GM18498 (cell line): ENCODE measurements around the gene SIVA1.
"Not testable (repeated sequence)": the region's sequence is repeated elsewhere in the genome, so short reads cannot be mapped to it uniquely, and the experiment has no call there.

Source experiments
- ATAC-seq: cut with Tn5 transposase; IDR thresholded peaks from one replicate; pipeline ENCODE4 v1.9.1; 2021; ENCODE audit warnings: mild to moderate bottlenecking, moderate library complexity; ENCODE audit not compliant: unreplicated experiment

Gene SIVA1

DNA sequence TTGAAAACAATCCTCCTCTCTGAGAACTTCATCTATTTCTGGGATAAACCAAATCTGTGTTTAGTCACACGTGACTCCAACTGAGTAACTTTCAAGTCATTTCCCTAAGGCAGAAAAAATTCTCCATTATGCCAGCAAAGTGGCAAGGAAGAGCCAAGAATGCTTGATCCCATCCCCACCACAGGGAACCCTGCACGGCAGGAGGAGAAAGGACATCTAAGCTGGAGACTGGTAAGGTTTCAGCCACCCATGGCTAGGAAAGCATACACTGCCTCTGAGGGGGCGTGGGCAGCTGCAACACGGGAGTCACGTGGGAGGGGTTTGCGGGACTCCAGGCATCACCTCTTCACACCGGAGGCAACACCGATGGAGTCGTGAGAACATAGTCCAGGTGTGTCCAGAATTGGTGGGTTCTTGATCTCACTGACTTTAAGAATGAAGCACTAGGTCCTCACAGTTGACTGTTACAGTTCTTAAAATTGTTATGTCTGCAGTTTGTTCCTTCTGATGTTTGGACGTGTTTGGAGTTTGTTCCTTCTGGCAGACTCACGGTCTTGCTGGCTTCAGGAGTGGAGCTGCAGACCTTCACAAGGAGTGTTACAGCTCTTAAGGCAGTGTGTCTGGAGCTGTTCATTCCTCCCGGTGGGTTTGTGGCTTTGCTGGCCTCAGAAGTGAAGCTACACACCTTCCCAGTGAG lies 2.7 kb upstream of the SIVA1 start:
- ATAC-seq, result no peak

DNA sequence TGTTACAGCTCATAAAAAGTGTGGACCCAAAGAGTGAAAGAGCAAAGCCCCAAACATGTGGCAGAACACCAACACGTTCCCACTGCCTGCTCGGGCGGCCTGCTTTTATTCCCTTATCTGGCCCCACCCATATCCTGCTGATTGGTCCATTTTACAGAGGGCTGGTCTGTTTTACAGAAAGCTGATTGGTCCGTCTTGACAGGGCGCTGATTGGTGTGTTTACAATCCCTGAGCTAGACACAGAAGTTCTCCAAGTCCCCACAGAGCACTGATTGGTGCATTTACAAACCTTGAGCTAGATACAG lies 2.2 kb upstream of the SIVA1 start:
- not testable (repeated sequence) for ATAC-seq

DNA sequence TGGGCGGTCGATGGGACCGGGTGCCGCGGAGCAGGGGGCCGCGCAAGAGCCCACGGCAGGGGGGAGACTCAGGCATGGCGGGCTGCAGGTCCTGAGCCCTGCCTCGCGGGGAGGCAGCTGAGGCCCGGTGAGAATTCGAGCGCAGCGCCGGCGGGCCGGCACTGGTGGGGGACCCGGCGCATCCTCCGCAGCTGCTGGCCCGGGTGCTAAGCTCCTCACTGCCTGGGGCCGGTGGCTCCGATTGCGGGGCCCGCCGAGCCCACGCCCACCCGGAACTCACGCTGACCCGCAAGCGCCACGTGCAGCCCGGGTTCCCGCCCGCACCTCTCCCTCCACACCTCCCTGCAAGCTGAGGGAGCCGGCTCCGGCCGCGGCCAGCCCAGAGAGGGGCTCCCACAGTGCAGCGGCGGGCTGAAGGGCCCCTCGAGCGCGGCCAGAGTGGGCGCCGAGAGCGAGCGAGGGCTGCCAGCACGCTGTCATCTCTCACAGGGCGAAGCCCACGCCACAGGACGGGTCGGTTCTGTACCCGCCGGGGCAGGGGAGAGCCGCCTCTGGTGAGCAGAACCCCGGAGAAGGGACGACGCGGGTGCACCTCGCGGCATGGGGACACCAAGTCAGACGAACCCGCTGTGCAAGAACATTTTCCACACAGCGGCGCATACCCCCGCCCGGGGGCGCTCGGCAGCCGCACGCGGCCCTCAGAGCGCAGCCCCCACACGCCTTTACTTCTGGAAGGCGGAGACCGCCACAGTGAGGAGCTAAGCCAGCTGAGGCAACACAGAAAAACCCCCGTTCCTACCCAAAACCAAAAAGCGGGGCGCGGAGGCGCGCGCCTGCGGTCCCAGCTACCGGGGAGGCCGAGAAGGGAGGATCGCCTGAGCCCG lies 1.2 kb upstream of the SIVA1 start:
- no peak for ATAC-seq

DNA sequence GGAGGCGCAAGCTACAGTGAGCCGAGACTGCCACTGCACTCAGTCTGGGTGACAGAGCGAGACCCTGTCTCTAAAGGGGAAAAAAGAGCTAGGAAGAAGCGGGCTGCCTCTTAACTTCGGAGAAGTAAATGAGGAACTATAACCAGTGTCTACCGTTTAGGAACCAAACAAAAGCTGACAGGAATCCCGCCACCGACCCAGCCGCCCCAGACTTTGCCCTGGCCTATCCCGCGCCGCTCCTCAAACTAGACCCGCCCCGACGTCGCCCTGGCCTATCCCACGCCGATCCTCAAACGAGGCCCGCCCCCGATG lies 568 bp upstream of the SIVA1 start:
- ATAC-seq, result peak; percentile 1

DNA sequence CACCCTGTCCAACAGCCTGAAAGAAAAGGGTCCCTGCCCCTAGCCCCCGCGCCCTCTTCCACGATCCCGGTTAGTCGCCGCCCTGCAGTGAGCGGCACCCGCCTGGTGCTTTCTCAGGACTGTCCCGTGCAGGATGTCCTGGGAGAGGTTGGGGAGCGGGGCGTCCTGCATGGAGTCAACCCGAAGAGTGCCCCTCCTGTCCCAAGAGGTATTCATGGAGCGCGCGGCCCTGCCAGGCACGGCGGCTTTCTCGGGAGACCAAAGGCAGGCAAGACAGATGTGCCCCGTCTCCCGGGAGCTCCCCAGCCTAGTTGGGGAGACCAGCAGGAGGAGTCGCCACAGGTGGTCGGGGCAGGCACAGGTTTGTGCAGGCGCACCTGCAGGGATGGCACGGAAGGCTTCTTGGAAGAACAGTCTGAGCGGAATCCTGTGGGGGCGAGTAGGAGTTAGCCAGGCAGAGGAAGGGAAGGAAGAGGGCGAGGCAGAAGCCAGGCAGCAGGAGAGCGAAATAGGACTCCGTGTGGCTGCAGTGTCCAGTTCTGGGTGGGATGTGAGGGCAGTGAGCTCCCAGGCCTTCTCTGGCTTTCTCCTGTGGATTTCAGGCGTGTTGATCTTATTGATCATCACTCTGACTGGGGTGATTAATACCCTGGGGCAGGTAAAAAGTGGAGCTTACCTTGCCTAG lies 723 bp downstream of the SIVA1 start:
- ATAC-seq, result no peak

DNA sequence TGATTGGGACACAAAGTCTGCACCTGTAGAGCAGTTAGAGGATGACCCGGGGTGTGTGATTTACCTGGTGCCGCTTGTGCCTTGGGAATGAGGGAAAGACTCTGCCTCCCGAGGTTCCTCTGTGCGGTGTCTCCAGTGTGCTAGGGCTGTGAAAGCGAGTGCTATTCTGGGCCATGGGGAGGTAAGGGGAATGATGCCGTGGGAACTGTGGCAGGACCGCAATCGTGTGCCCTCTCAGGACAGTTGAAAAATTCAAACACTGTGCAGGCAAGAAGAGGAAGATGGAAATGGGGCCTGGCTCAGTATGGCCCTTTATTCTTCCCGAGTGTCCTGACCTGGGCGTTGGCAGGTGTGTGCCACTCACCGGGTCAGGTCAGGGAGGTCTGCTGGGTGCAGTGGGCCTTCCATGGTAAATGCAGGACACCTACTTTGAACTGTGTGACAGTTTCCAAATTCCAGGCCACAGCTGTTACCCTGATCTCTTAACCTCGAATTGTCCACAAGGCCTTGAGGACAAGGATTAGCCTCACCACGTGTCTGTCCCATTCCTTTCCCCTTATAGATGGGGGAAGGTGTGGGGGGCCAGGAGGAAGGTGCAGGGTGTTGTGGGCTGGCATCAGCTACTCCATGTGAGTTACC lies 1.4 kb downstream of the SIVA1 start:
- no peak for ATAC-seq

DNA sequence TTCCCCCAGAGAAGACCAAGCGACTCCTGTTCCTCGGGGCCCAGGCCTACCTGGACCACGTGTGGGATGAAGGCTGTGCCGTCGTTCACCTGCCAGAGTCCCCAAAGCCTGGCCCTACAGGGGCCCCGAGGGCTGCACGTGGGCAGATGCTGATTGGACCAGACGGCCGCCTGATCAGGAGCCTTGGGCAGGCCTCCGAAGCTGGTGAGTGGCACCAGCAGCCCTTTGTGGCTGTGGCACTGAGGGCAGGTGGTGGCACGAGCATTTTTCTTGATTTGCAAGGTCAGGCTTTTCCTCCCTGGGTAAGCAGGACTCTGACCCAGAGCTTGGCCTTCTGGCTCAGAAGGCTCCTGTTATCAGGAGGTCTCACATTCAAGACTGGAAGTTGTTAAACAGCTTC lies 2.7 kb downstream of the SIVA1 start:
- no peak for ATAC-seq

DNA sequence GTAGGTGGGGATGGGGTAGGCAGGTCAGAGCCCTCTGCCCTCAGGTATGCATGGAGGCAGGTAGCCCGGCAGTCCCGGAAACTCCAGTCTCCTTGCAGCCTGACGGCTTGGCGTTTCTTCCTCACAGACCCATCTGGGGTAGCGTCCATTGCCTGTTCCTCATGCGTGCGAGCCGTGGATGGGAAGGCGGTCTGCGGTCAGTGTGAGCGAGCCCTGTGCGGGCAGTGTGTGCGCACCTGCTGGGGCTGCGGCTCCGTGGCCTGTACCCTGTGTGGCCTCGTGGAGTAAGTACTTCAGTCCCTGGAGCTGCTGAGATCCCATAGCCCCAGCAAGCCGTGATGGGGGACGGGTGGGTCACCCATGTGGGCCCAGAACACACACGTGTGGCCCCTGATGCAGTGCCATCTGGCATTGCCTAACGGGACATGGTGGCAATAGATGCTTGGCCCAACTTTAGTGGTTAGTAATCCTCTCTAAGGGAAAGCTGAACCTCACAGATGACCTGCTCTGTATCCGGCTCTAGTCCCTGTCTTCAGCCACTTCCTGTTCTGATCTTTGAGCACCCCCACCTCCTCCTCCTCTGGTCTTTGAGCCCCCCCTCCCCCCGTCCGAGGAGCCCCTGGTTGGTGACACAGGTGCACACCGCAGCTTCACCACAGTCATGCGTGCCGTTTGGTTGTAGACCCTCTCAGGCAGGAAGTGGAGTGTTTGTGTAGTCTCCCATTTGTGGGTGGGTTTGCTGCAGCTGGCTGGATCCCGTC lies 3.7 kb downstream of the SIVA1 start:
- ATAC-seq, result no peak

DNA sequence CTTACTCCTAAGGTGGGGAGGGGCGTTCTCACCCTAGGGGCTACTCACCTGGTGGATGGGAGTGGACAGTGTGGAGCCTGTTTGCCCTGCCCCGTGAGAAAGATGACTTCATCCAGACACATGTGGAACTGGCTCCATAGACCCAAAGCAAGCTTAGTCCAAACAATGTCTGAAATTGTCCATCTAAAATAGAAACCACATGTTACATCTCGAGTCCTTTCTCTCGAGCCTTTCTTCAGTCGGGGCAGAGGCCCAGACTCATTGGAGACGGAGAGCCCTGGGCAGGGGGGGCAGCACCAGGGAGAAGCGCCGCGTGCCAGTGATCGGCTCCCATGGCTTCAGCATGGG lies 4.3 kb downstream of the SIVA1 start:
- no peak for ATAC-seq

DNA sequence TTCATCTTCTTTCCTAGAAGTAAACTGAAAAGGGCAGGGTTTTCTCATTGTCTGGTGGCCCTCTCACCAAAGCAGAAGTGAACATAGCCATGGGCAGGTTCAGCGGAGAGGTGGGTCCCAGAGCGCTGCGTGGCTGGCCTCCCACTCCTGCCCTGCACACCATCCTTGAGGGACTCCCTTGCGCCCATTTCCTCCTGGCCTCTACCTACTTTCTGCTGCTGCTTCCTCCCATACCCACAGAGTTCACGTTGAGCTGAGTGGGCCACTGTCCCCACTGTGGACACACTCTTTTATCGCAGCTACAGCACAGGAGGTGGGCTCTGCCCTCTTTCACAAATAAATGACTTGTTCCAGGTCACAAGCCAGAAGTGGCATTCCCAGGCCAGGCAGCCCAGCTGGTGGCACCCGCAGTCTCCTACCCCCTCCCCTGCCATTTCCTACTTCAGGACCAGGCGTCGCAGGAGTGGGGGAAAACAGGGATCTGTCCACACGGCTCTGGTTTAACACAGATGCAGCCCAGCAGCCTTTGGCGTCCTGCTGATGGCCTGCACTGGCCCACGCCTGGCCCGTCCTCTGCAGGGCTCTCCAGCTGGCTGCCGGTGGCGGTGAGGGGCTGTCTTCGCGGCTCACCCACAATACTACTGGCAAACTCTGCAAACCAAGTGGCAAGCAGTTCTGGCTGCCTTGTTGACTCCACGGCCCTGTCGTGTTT lies 4.9 kb downstream of the SIVA1 start:
- no peak for ATAC-seq

DNA sequence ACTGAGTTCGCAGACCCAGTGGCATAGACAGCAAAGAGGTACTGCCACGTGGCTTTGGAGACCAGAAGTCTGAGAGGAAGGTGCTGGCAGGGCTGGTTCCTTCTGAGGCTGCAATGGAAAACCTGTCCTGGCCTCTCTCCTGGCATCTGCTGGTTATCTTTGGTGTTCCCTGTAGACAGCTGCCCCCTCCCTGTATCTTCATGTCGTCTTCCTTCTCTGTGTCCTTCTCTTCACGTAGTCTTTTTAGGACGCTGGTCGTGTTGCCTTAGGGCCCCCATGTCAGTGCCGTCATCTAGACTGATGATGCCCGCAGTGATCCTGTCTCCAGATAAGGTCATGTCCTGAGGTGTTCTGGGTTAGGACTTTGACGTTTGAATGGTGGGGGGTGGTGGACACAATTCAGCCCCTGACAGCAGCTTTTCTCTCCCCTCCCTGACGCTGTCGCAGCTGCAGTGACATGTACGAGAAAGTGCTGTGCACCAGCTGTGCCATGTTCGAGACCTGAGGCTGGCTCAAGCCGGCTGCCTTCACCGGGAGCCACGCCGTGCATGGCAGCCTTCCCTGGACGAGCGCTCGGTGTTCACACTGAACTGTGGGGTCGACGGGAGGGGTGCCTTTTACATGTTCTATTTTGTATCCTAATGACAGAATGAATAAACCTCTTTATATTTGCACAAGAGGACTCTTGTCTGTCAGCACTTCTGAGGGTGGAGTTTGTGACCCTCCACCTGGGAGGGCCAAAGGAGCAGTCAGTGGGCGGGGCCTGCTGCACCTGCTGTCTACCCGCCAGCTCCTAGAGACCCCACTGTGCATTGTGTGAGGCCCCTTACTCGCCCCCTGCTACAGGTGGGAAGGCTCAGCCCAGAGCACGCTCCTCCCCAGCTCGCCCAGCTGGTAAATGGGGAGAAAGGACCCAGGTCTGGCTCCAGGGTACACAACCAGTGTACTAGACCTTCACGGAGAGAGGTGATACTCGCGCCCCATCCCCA lies 6.3 kb downstream of the SIVA1 start:
- no peak for ATAC-seq

DNA sequence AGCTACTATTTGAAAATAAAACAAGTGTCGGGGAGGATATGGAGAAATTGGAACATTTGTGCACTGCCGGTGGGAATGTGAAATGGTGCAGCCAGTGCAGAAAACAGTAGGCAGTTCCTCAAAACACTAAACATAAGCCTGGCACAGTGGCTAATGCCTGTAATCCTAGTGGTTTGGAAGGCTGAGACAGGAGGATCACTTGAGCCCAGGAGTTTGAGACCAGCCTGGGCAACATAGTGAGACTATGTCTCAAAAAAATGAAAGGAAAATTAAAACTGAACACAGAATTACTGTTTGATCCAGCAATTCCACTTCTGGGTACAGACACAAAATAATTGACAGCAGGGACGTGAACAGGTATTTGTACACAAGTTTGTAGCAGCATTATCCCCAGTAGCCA lies 12.6 kb downstream of the SIVA1 start:
- no peak for ATAC-seq

DNA sequence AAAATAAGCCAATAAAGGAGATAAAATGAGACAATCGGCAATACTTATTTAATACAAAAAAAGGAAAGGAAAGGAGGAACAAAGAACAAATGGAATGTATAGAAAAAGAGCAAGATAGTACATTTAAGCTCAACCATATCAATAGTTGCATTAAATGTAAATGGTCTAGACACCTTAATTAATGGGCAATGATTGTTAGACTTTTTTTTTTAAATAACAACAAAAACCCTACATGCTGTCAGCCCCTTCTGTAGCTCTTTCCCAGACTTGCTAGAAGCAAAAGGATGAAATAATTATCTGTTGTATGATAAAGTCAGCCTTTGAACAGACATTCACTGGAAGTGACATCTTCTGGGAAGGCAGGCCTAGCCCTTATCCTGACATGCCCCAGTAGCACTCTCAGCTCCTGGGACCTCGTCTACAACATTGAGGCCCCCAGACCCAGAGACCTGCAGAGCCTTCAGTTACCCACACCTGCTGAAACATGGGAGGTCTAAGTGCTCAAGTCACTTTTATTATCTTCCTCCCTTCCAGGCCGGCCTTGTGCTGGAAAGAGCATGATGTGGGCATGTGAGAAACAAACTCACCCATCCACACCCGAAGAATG lies 13.4 kb downstream of the SIVA1 start:
- no peak for ATAC-seq

DNA sequence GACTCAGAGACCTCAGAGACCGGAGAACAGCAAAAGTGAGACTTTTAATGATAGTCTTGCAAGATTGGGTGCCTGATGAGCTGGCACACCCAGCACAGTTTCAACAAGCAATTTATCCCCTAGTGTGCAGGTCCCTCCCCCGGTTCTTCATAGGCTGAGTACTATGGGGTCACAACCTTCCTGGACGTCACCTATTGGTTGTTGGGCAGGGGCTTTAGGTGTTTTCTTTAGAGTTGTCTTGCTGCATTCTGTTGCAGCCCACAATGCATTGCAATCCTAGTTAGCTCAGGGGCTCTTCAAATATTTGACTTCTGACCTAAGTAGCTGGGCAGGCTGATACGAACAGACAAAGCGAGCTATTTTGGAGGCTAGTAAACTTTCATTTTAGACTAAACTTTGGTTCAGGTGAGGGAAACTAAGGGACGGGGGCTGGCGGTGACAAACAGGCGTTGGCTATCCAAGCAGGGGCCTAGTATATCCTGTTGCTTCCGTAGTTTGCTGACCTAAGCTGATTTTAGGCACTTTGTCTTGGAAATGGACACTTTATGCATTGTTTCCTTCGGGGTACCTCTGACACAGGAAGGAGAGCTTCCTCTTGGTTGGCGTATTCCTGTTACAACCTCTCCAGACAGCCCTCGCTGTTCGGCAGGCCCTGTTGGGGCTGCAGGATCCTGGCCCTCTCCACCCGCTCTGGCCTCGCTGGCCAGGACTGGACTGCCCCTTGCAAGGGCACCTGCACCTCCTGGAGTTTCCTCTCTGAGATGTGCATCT lies 14.1 kb downstream of the SIVA1 start:
- no peak for ATAC-seq

DNA sequence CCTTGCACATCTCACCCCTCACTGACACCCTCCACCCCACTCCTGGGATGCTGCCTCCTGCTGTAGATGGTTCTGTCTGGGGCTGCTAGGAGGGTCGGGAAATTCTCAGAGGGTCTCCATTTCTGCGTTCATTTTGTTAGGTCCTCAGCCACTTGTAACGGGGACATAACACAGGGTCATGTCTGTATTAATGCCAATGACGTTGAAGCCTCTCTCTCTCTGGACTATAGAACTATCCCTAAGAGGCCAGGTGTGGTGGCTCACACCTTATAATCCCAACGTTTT lies 14.6 kb downstream of the SIVA1 start:
- no peak for ATAC-seq

DNA sequence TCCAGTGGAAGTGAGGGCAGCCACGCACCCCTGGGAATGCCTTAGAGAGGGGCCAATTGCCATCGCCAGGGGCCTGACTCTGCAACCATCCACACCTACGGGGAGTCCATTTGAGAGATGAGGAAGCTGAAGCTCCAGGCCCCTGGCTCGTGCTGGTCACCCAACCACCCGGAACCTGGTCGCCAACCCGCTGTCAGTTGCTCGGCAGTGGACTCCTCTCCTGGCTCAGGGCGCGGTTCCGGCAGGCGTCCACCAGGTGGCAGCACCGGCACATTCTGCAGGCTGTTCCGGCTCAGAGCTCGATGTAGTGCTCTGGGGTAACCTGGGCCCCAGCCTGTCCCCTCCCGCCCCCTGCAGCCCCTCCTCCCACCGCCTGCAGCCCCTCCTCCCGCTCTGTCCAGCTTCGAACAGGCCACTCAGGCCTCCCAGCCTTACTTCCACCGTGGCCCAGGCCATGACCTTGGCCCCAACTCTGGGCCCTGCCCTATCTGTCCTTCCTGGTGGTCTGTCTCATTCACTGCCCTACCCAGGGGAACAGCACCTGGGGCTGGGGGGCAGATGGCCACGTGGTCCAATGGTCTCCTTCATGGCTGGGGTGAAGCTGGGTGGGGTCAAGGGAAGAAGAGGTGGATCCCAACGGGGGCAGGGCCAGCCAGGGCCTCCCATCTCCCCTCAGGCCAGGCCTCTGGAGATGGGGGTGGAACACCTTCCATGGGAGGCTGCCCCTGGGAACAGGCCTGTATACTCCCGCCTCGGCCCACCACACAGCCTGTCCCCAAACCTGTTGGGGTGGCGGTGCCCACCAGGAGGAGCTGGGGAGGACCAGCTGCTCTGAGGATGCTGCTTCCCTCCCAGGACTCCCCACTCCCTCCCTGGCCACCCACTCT lies 15.7 kb downstream of the SIVA1 start:
- peak; percentile 69 for ATAC-seq

DNA sequence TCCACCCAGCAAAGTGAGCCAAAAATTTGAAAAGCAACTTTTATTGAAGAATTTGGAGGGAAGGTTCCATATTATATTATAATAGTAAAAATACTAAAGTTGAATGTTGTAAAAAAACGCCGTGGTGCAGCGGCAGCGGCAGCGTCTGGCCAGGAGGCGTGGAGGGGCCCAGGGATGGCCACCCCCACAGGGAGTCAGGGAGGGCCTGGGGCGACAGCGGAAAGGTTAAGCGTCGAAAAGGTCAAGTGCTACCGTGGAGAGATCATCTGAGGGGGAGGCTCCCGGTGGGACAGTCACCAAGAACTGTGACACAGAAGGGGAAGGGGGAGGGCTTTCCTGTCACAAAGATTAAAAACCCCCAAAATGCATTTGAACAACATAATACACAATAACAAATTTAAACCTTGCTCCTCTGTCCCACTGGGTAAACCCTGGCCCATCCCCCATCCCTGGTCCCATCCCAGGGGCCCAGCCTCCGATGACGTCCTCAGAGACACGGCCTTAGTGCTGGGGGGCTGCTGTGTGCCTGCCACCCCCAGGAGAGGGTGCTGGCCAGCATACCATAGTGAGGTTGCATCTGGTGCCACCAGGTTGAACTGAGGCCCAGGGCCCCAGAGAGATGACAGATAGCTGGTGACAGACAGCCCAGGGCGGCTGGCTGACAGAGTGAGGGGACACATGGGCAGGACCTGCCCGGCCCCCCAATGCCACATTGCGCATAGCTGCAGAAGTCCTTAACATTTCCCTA lies 16.6 kb downstream of the SIVA1 start:
- no peak for ATAC-seq
